ENCODE measurements around the gene ZNF831. TPM values are rescaled to one million over a fixed set of nuclear protein-coding genes. Genes with fewer than 3 reads are reported as not detected.
A peak's percentile ranks its signal among the peaks of the same experiment; 100 is the strongest.

The ZNF831 gene
- total RNA-seq (1 to 10 TPM in 1 of 2 donors, under 1 TPM in 1; 0.86 to 1.0 TPM), polyA plus RNA-seq (under 1 TPM; 0.14 to 0.26 TPM)
- long read RNA-seq, donor 1 = 0 reads
- long read RNA-seq, donor 2 = 0 reads
- long read RNA-seq, donor 3 = 0 reads
- long read RNA-seq, donor 4 = 0 reads
- long read RNA-seq, donor 5 = 0 reads

GRCh38 chr20:59163631-59164530, at the start of gene ZNF831:
ZNF831 (plus strand) TSS chr20:59163821; CDS start chr20:59191020, 27,199 bp downstream.
- no peaks in the 10 kb centered on the region for H3K27me3 ChIP-seq (ENCODE audit: control insufficient read depth in 3 of 3, insufficient read depth in 3 of 3, low read length in 2 of 3)
- TF ChIP-seq CTCF (IDR thresholded peaks at IDR 0.05; ENCODE audit: control extremely low read depth, extremely low read depth) = no peak
- DNase-seq = no peak
- ATAC-seq (ENCODE audit: insufficient read depth, low FRiP score) = no peak
- WGBS, 2 donors = 39 to 58% methylated on average over 10 of the region's 10 CpGs
- H3K4me1 ChIP-seq (ENCODE audit: control insufficient read depth in 5 of 5, insufficient read depth in 5 of 5, low read length in 5 of 5) = peaks cover 0 to 23% (median 0%) of the 10 kb centered on the region in 5 donors
- H3K9ac ChIP-seq (ENCODE audit: insufficient read depth in 1 of 2, low read length in 2 of 2) = no peak within 1 kb of the TSS
- H3K27ac ChIP-seq (ENCODE audit: low read depth in 1 of 2, low read length in 1 of 2) = peak within 1 kb of the TSS in 1 of 2 donors; percentile 47
- no peak within 1 kb of the TSS for H3K4me3 ChIP-seq
- H3K9me3 ChIP-seq (ENCODE audit: control insufficient read depth in 4 of 4, insufficient read depth in 3 of 4, low read length in 3 of 4) = peaks cover 0 to under 1% (median 0%) of the 10 kb centered on the region in 4 donors
- H3K36me3 ChIP-seq (ENCODE audit: control insufficient read depth in 4 of 4, insufficient read depth in 4 of 4, low read length in 4 of 4) = no peaks in the 10 kb centered on the region

DNA sequence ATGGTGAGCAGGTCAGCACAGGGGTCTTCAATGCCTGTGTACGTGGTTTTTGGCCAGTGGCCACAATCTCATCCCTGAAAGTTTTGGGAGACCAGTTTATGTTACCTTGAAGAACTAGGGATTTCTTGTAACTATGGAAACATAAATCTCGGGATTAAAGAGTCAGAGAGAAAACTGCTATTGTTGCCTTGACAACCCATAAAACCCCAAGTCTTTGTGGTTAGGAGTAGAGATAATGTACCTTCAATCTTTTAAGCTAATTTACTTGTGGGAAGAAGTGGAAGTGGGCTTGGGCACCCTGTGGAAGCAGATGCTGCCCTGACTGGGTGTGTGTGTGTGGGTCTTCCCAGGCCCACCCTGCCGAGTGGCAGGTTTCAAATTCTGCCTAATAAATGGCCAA, 46.1 kb upstream of the ZNF831 start:
- no peak for TF ChIP-seq CTCF (IDR thresholded peaks at IDR 0.05; ENCODE audit: control extremely low read depth, extremely low read depth)
- H3K36me3 ChIP-seq (ENCODE audit: control insufficient read depth in 4 of 4, insufficient read depth in 4 of 4, low read length in 4 of 4) = no peaks in the 10 kb centered on the region
- no peak overlapping the region for H3K4me3 ChIP-seq
- 81 to 82% methylated on average over 3 of the region's 3 CpGs for WGBS, 2 donors
- H3K9me3 ChIP-seq (ENCODE audit: control insufficient read depth in 4 of 4, insufficient read depth in 3 of 4, low read length in 3 of 4) = peaks cover 0 to 2% (median 0%) of the 10 kb centered on the region in 4 donors
- no peak overlapping the region for H3K9ac ChIP-seq (ENCODE audit: insufficient read depth in 1 of 2, low read length in 2 of 2)
- DNase-seq = no peak
- H3K27me3 ChIP-seq (ENCODE audit: control insufficient read depth in 3 of 3, insufficient read depth in 3 of 3, low read length in 2 of 3) = peaks cover 0 to 4% (median 0%) of the 10 kb centered on the region in 3 donors
- H3K4me1 ChIP-seq (ENCODE audit: control insufficient read depth in 5 of 5, insufficient read depth in 5 of 5, low read length in 5 of 5) = no peaks in the 10 kb centered on the region
- no peak for ATAC-seq (ENCODE audit: insufficient read depth, low FRiP score)
- H3K27ac ChIP-seq (ENCODE audit: low read depth in 1 of 2, low read length in 1 of 2) = no peak overlapping the region

GRCh38 chr20:59118855-59119254, 44.8 kb upstream of the ZNF831 start:
- no peak overlapping the region for H3K4me3 ChIP-seq
- no peak overlapping the region for H3K27ac ChIP-seq (ENCODE audit: low read depth in 1 of 2, low read length in 1 of 2)
- no peak for TF ChIP-seq CTCF (IDR thresholded peaks at IDR 0.05; ENCODE audit: control extremely low read depth, extremely low read depth)
- DNase-seq (no peak), ATAC-seq (ENCODE audit: insufficient read depth, low FRiP score) (no peak)
- 76 to 89% methylated on average over 9 of the region's 9 CpGs for WGBS, 2 donors
- no peaks in the 10 kb centered on the region for H3K9me3 ChIP-seq (ENCODE audit: control insufficient read depth in 4 of 4, insufficient read depth in 3 of 4, low read length in 3 of 4)
- H3K9ac ChIP-seq (ENCODE audit: insufficient read depth in 1 of 2, low read length in 2 of 2) = no peak overlapping the region
- H3K4me1 ChIP-seq (ENCODE audit: control insufficient read depth in 5 of 5, insufficient read depth in 5 of 5, low read length in 5 of 5) = no peaks in the 10 kb centered on the region
- no peaks in the 10 kb centered on the region for H3K36me3 ChIP-seq (ENCODE audit: control insufficient read depth in 4 of 4, insufficient read depth in 4 of 4, low read length in 4 of 4)
- H3K27me3 ChIP-seq (ENCODE audit: control insufficient read depth in 3 of 3, insufficient read depth in 3 of 3, low read length in 2 of 3) = peaks cover 0 to 6% (median 0%) of the 10 kb centered on the region in 3 donors

All from lung (tissue), 16 donors.